Suprapubic skin (tissue), 4 donors: ENCODE data around the gene RXRA. TPM values are rescaled to one million over a fixed set of nuclear protein-coding genes. Genes with fewer than 3 reads are reported as not detected.

Experiments
- DNase-seq, 2 donors: peaks; one replicate each; pipeline ENCODE4 v3.0.0-alpha.2; 2019; ENCODE audit warnings: low spot score in 2 of 2
- H3K27ac ChIP-seq: fragments of 200-600 bp; sonication (generic); one replicate; pipeline ENCODE4 v1.5.1; 2019
- H3K27me3 ChIP-seq: fragments of 200-600 bp; sonication (generic); one replicate; pipeline ENCODE4 v1.5.1; 2019
- H3K36me3 ChIP-seq: fragments of 200-600 bp; sonication (generic); one replicate; pipeline ENCODE4 v1.5.1; 2019
- H3K4me1 ChIP-seq: fragments of 200-600 bp; sonication (generic); one replicate; pipeline ENCODE4 v1.5.1; 2019
- H3K4me3 ChIP-seq: fragments of 200-600 bp; sonication (generic); one replicate; pipeline ENCODE4 v1.5.1; 2019; ENCODE audit warnings: mild to moderate bottlenecking
- H3K9me3 ChIP-seq: fragments of 200-600 bp; sonication (generic); one replicate; pipeline ENCODE4 v1.5.1; 2019
- CTCF ChIP-seq, 2 donors: fragments of 200-600 bp in 1 of 2; fragments of 450-650 bp in 1 of 2; sonication (generic) in 1 of 2; IDR thresholded peaks; one replicate each; pipeline ENCODE4 v1.5.1; 2016 to 2019; ENCODE audit warnings: antibody characterized with exemption in 2 of 2, mild to moderate bottlenecking in 1 of 2, moderate library complexity in 1 of 2
- EP300 ChIP-seq: sonication (generic); formaldehyde crosslinking; IDR thresholded peaks from one replicate; pipeline ENCODE4 v1.6.1; 2017; ENCODE audit warnings: antibody characterized with exemption
- POLR2A ChIP-seq, 2 donors: fragments of 450-650 bp; IDR thresholded peaks; one replicate each; pipeline ENCODE4 v1.6.1; 2017; ENCODE audit warnings: antibody characterized with exemption in 2 of 2, mild to moderate bottlenecking in 2 of 2, moderate library complexity in 2 of 2
- POLR2AphosphoS5 ChIP-seq, 3 donors: sonication (generic); formaldehyde crosslinking; IDR thresholded peaks; one replicate each; pipeline ENCODE4 v1.6.1; 2017; ENCODE audit warnings: antibody characterized with exemption in 3 of 3
- WGBS: methylation state at CpG from one replicate; pipeline ENCODE4 v1.1.5; 2018; 5-methylcytosine and 5-hydroxymethylcytosine counted together
- total RNA-seq, 4 donors: library from RNA; depleted of rRNA; stranded (reverse); fragments of >200 nt; gene quantifications; one replicate each; pipeline ENCODE4 v1.1.0, GENCODE V29; 2016

Gene RXRA
- total RNA-seq, 4 donors from 2014 or later: 165 to 240 (median 185) TPM

DNA sequence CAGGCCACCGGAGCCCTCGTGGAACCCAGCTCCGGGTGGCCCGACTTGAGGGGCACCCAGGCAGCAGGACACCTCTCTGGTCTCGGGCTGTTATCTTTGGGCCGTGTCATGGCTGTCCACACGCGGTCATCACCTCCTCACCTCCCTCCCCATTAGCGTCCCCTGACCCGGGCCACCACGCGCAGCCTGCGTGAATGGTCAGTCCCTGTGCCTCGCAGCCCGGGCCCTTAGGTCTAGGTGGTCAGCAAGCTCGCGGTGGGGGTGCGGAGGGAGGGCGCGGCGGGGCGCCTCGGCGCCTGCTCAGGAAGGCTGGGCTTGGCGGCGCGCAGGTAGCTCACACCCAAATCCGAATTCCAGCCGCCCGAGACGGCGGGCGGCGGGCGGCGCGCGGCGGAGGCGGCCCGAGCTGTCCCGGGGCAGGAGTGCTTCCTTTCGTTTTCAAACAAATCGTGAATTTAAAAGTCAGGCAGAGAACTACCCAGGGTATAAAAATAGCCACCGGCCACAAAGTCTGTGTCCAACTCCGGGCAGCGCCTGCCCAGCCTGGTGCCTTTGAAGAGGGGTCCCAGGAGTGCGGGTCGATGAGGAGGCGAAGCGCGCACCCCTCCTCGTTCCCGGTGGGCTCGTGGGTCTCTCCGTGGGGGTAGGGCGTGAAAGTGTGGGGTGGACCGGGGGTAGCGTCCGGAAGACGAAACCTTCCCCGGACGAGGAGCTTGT lies 1.0 kb upstream of the RXRA start:
- no peaks in the 10 kb centered on the region for H3K9me3 ChIP-seq
- H3K4me1 ChIP-seq: peaks cover 50% of the 10 kb centered on the region
- no peaks in the 10 kb centered on the region for H3K36me3 ChIP-seq
- peak in 1 of 2 donors; percentile 87 for DNase-seq
- TF ChIP-seq EP300: no peak
- TF ChIP-seq CTCF (IDR thresholded peaks at IDR 0.05): no peak
- TF ChIP-seq POLR2A (IDR thresholded peaks at IDR 0.05): no peak
- no peak for TF ChIP-seq POLR2AphosphoS5 (IDR thresholded peaks at IDR 0.05)
- peak overlapping the region; percentile 97 for H3K27ac ChIP-seq
- no peaks in the 10 kb centered on the region for H3K27me3 ChIP-seq
- WGBS: under 1% methylated on average over 40 of the region's 63 CpGs
- H3K4me3 ChIP-seq: peak overlapping the region; percentile 79

DNA sequence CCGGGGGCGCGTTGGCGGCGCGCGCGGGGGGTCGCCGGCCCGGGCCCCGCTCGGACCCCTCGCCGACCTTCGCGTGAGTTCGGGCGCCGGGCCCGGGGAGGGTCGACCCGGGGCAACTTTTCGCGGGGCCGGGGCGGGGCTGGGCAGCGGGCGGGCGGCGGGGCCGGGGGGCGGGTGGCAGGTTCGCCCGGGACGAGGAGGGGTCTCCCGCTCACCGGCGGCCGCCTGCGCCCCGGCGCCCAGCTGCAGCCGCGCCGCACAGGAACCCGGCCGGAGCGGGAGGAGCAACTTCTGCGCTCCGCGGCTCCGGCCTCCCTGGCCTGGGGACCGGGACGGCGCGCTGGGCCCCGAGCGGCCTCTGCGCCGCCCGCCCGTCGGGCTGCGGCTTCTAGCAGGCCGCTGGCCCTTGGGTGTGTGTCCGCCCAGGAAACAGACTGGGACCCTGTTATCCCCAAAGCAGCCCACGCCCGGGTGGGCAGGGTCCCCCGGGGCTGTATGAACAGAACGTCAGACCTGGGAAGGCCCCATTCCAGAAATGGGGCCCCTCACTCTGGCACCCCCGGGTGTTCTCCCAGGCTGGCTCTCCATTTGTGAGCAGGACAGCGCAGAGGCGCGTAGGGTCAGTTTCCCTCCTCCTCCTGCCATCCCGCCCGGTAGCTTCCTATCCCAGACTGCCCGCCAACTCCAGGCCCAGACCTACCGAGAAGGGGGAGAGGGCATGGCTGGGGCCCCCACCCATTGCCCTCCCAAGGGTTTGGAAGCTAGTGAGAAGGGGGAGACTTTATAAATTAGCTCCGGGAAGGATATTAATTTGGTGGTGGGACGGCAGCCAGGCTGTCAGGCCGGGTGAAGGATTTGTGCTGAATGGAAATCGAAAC lies 708 bp downstream of the RXRA start:
- peak in 1 of 2 donors; percentile 61 for DNase-seq
- under 1% methylated on average over 11 of the region's 83 CpGs for WGBS
- H3K4me1 ChIP-seq: peaks cover 67% of the 10 kb centered on the region

DNA sequence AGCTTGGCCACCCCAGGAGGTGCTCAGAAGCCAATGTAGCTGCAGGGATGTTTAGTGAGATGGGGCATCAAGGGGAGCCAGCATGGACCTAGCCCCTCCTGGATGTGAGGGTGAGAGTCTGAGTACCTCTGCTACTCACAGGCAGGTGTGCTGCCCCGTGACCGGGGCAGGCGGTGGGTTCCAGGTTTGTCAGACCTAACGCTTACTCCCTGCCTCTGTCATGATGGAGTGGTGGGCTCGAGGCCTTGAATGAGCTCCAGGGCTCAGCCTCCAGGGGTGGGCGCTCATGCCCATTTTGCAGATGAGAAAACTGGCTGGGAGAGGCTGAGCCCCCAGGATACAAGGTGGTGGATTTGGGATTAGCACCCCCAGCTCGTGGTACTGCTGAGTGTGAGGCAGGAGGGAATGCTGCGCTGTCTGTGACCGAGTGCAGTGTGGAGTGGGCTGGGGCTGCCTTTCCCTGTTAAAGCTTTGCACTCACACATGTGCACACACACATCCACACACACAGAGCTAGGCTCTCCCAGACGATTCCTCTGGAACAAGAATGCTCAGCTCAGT lies 1.5 kb downstream of the RXRA start:
- Histone ChIP-seq H3K27me3 (no peaks in the 10 kb centered on the region), H3K27ac (peak overlapping the region; percentile 76), H3K4me1 (peaks cover 75% of the 10 kb centered on the region), H3K4me3 (peak overlapping the region; percentile 88), H3K9me3 (no peaks in the 10 kb centered on the region), H3K36me3 (no peaks in the 10 kb centered on the region)
- TF ChIP-seq POLR2AphosphoS5 (IDR thresholded peaks at IDR 0.05) (no peak), POLR2A (IDR thresholded peaks at IDR 0.05) (no peak), CTCF (IDR thresholded peaks at IDR 0.05) (no peak), EP300 (no peak)
- no peak for DNase-seq
- 17% methylated on average over 1 of the region's 10 CpGs for WGBS

More for the DNA sequence above, 708 bp downstream of the RXRA start:
- H3K27ac ChIP-seq: peak overlapping the region; percentile 76
- no peaks in the 10 kb centered on the region for H3K27me3 ChIP-seq
- no peaks in the 10 kb centered on the region for H3K36me3 ChIP-seq
- no peak for TF ChIP-seq CTCF (IDR thresholded peaks at IDR 0.05)
- TF ChIP-seq EP300: no peak
- no peak for TF ChIP-seq POLR2AphosphoS5 (IDR thresholded peaks at IDR 0.05)
- no peak for TF ChIP-seq POLR2A (IDR thresholded peaks at IDR 0.05)
- peak overlapping the region; percentile 88 for H3K4me3 ChIP-seq
- H3K9me3 ChIP-seq: no peaks in the 10 kb centered on the region

- Histone ChIP-seq H3K9me3 (no peaks in the 10 kb centered on the region), H3K27me3 (no peaks in the 10 kb centered on the region), H3K4me3 (peak overlapping the region; percentile 88), H3K27ac (peak overlapping the region; percentile 76), H3K36me3 (no peaks in the 10 kb centered on the region), H3K4me1 (peaks cover 81% of the 10 kb centered on the region)
- no peak for DNase-seq
- TF ChIP-seq EP300: no peak
- no peak for TF ChIP-seq POLR2AphosphoS5 (IDR thresholded peaks at IDR 0.05)
- TF ChIP-seq CTCF (IDR thresholded peaks at IDR 0.05): no peak
- TF ChIP-seq POLR2A (IDR thresholded peaks at IDR 0.05): no peak
- 22% methylated on average over 16 of the region's 16 CpGs for WGBS
These were observed 2.1 kb downstream of the RXRA start for GRCh38 chr9:134328341-134328840.
